Globus pallidus (tissue), 1 donor: ENCODE measurements around the gene HS3ST3A1.

ENCODE experiments used
- DNase-seq: peaks from one replicate; pipeline ENCODE4 v3.0.0-alpha.2; 2015; ENCODE audit warnings: low spot score

Gene HS3ST3A1

DNA sequence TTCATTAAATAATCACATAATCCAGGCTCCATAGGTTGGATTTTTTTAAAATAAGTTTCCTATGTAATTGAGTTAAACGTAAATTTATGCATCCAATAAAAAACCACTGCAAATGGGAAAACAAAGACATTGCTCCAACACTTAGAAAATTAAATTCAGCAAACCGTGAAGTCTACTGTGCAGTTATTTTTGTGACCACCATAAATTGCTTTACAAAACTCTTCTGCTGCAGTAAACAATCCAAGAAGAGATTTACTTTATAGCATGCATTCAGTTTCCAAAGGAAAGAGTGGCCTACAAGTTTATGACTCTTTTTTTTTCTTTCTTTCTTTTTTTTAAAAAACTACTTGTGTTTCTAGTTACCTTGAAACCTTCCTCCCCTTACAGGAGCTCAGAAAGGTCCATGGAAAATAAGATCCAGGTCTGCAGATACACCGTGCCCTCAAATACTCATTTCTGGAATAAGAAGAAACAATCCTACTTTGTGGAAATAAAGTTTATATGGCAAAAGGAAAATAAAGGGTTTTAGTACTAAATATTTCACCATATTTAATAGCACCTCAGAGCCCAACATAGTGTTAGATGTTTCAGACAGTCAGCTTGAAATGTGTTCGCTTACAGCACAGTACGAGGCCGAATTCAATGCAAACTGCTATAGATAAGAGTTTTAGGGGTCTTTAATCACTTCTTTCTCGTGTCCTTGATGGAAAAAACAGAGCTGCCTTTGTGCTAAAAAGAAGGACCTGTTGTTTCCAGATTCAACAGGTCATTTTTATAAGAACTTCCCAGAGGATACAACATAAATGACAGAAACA is 3.2 kb downstream of the HS3ST3A1 start:
- no peak for DNase-seq

GRCh38 chr17:13597723-13598347 is 3.9 kb downstream of the HS3ST3A1 start:
- peak; percentile 31 for DNase-seq

DNA sequence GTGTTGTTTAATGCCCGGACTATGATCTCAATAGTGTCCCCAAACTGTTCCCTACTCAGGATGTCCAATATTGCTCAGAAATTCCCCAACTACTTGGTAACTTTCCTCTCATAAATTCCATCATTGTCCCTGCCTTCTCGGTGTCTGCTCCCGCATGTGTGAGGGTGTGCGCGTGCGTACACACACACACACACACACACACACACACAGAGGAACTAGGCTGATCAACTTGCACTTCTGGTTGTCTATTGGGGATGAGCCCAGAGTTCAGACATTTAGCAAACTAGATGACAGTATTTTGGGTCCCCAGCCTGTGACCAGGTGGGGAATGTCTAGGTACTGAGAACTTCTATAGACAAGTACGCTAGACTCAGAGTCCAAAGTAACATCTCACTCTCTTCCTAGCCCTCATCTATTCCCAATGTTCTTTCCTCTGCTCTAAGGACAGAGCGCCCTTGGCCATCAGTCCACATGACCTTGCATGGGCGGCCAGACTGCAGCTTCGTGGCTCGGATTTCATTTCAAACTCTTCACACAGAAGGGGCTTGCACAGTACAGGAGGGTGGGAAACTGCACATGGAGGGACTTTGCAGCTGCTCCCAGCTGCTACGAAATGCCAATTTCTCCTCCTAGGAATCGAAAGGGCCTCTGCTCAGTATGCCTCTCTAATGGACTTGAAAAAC is 5.3 kb downstream of the HS3ST3A1 start:
- DNase-seq, result no peak

DNA sequence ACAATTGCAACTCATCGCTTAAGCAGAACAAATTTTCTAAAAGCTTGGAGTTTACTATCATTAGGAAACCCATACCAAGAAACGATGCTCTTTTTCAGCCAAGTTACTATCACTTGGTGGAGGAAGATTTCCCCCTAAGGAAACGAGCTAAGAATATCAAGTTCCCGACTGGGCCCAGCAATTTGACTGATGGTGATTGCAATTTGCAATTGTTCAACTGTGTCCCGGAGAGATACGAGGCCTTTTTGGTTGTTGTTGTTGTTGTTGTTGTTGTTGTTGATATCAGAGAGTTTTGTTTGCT is 6.2 kb downstream of the HS3ST3A1 start:
- no peak for DNase-seq

DNA sequence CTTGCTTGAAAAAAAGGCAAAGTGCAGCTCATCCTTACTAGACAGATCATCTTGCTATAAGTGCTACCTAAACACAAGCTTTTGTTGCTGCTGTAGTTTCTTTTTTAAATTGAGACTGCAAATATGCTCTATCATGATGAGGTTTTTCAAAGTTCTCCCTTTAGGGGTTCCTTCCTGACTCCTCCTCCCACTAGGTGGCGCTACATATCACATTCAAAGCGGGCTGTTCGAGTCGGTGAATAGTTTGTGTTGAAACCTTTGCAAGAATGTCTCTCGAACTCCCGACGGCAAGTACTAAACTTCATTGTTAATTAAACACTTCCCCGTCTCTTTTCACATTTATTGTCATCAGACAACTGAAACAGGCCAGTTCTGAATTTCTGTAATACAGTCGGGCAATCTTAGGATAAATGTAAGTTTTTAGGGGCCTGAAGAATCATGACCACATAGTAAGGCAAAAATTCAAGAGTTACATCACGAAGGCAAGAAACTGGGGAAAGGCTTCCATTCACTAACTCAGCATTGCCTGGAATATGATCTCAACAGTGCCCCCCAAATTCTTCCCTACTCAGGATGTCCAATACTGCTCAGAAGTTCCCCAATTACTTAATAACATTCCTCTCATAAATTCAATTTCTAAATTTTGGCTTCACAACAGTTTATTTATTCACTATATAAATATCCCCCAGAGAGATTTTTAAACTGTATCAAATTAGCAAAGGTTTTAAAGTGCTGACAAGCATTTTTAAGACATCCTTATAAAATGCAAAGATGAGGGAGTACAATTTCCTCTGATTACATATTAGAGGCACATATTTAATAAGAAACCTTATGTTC is 6.7 kb downstream of the HS3ST3A1 start:
- DNase-seq, result peak; percentile 61

GRCh38 chr17:13594310-13594709 is 7.4 kb downstream of the HS3ST3A1 start:
- DNase-seq, result no peak

GRCh38 chr17:13593757-13594156 is 8.0 kb downstream of the HS3ST3A1 start:
- no peak for DNase-seq

DNA sequence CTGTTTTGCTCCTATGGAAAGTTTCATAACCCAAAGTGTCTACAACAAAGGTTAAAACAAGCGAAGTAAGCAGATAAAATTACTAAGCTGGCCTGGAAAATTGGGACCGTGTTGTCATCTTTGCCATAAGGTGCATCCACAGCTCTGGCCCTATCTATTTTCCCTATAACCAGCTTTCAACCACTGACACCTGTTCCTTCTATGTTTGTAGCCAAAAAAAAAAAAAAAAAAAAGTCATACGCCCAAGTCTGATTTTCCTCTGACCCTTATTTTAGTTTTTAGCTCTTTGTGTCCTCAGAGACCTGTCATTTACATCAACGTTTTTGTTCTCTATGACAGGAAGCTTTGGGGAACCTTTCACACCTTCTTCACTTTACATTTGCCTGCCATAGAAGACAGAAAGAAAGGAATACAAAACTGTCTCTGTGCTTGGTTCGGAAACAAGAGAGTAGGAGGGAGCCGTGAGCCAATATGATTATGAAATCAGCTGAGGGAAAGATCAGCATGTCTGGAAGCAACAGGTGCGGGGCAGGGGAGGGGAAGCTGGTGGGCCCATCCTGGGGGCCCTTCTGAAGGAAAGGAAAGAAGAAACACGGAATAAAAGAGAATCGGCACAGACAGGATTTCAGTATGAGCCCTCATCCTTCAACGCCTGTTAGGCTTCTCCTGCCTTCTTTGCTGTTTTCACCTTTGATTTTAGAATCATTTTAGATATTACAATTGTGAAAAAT is 8.5 kb downstream of the HS3ST3A1 start:
- no peak for DNase-seq

DNA sequence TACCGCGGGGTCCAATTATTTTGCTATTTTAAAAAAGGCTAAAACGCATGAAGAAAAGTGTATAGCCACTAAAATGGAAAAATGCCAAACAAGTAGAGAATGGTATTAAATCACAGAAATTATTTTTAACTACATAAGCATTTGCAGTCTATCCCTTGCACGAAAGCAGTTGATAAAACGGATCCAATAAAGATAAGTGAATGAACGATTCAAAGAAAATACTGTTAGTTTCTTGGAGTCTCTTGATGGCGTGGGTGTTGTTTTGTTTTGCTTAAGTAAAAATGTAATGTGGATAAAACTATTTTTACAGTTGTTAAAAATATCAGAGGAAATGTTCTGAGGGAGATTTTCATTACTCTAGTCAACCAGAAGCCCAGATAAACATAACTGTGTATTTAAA is 9.3 kb downstream of the HS3ST3A1 start:
- no peak for DNase-seq

DNA sequence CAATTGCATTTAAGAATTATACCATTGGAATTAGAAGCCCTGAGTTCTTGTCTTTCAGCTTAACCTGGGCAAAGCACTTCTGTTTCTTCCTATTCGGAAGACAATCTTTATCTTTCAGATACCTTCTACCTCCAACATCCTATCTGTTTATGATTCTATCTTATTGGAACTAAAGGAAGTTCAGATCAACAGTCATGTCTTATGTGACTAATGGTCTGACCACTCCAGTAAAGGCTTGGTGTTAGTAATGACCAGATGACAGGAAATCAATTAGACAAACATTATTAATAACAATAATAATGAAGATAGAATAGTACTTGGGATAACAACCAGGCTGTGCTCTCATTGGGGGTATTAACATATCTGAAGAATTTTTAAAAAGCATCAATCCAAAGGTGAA is 11.3 kb downstream of the HS3ST3A1 start:
- DNase-seq, result no peak

GRCh38 chr17:13589658-13590057 is 12.1 kb downstream of the HS3ST3A1 start:
- DNase-seq, result no peak

- no peak for DNase-seq
Measured at GRCh38 chr17:13587487-13588338, 14.0 kb downstream of the HS3ST3A1 start.

DNA sequence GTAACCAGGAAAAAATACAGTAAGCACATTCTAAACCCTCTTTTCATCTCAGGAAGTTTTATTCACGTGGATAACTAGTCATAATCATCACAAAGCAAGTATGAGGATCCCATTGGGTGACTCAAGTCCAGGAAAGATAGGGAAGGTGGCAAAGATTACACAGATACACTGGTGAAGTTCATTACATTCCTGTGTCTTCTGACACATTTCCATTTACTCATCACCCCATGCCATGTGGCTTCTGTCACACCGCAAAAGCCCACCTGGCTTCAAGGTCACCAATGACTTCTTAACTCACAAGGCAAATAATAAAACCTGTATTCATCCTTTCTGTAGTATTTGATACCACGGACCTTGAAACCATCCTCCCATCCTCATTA is 17.0 kb downstream of the HS3ST3A1 start:
- no peak for DNase-seq

DNA sequence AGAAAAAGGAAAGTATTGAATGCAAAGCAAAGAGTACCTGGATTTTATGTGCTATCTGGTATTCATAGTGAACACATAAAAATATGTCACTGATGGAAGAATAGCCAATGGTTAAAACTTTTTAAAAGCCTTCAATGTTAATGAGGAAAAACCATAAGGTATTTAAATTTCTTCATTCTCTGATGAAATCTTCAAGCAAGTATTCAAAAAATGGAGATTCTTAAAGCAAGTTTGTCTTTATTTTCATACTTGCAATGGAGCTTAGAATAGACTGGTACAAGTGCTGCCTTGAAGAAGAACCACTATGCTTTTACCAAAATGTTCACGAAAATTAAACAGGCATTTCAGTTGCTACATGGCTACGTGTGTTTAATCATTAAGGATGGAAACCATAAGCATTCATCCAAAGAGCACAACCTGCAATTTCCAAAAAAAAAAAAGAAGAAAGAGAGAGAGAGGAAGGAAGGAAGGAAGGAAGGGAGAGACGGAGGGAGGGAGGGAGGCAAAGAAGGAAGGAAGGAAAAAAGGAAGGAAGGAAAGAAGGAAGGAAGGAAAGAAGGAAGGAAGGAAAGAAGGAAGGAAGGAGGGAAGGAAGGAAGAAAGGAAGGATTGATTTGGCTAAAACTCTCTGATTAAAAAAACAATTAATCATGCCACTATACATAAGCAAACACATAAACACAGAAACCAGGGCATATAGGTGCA is 17.6 kb downstream of the HS3ST3A1 start:
- no peak for DNase-seq

GRCh38 chr17:13582776-13583547 is 18.8 kb downstream of the HS3ST3A1 start:
- no peak for DNase-seq

DNA sequence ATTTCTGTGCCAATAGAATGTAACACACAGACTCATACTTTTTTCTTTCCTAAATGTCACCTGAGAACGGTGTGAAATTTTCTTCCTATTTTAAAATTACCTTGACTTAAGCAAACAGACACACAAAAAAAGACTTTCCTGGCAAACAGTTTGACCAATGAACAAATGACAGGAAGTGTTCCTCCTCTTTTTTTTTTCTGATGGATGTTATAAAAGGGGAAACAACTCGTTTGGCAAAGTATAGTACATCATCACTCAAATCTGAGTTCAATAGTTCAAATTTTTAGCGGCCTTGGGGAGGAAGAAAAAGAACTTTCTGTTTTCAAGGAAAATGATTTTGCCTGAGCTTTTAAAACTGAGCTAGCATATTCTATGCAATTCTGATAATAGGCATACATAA is 19.8 kb downstream of the HS3ST3A1 start:
- DNase-seq, result no peak

GRCh38 chr17:13580790-13581189 is 20.9 kb downstream of the HS3ST3A1 start:
- no peak for DNase-seq

DNA sequence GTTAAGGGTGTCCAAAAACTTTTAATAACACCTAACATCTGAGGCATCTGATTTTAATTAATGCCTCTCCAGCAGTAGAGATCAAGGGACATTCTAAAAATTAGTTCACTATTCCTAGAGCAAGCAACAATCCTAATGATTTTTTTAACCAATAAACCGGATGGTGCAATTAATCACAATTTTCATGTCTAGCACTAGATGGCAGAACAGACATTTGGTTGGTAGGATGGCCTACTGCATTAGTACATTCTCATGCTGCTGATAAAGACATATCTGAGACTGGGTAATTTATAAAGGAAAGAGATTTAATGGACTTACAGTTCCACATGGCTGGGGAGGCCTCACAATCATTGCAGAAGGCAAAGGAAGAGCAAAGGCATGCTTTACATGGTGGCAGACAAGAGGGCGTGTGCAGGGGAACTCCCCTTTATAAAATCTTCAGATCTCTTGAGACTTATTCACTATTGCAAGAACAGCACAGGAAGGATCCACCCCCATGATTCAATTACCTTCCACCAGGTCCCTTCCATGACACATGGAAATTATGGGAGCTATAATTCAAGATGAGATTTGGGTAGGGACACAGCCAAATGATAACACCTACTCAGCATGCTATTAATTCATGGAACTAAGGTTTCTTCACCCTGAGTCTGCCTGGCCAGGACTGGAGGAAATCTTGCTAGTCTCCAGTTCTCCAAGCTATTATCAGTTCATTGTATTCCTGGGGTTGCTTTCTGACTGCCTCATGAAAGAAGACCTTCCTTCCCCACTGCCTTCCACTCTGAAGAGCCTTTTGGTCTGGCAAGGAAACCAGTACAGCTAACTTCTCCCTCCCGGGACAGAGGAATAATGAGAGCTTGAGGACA is 24.8 kb downstream of the HS3ST3A1 start:
- DNase-seq, result no peak
